Neural cell (in vitro differentiated cells): ENCODE results near the gene FBXO34. TPM values are rescaled to one million over a fixed set of nuclear protein-coding genes. Genes with fewer than 3 reads are reported as not detected.

Experiments
- H2AFZ ChIP-seq: fragments of 200-600, 300-800 bp; sonication (generic), shearing (Covaris generic); 2 replicates; pipeline ENCODE4 v1.6.0; 2014; ENCODE audit warnings: low read depth, mild to moderate bottlenecking, antibody characterized with exemption, low read length, moderate library complexity
- H3F3A ChIP-seq: fragments of 200-600 bp; shearing (Covaris generic); 2 replicates; pipeline ENCODE4 v1.6.1; 2016; ENCODE audit warnings: mild to moderate bottlenecking, moderate library complexity, mixed read lengths, antibody characterized with exemption, low read length; ENCODE audit not compliant: insufficient read depth, poor library complexity, severe bottlenecking
- H3K27ac ChIP-seq: fragments of 200-600, 300-800 bp; sonication (generic), shearing (Covaris generic); 2 replicates; pipeline ENCODE4 v1.5.1; 2014; ENCODE audit warnings: mild to moderate bottlenecking, low read length, moderate library complexity
- H3K27me3 ChIP-seq: fragments of 300-800, 200-600 bp; sonication (generic), shearing (Covaris generic); 2 replicates; pipeline ENCODE4 v1.6.0; 2014; ENCODE audit warnings: mild to moderate bottlenecking, low read depth, low read length, moderate library complexity; ENCODE audit not compliant: insufficient read depth
- H3K36me3 ChIP-seq: fragments of 300-800, 200-600 bp; sonication (generic), shearing (Covaris generic); 2 replicates; pipeline ENCODE4 v1.5.1; 2014; ENCODE audit warnings: mild to moderate bottlenecking, antibody characterized with exemption, low read length, moderate library complexity; ENCODE audit not compliant: insufficient read depth
- H3K4me2 ChIP-seq: fragments of 300-800, 200-600 bp; sonication (generic), shearing (Covaris generic); 2 replicates; pipeline ENCODE4 v1.6.0; 2014; ENCODE audit warnings: mild to moderate bottlenecking, low read length
- H3K4me3 ChIP-seq: fragments of 300-800, 200-600 bp; sonication (generic), shearing (Covaris generic); 2 replicates; pipeline ENCODE4 v1.5.1; 2014; ENCODE audit warnings: mild to moderate bottlenecking, low read length, moderate library complexity
- H3K79me2 ChIP-seq: fragments of 200-600 bp; shearing (Covaris generic); replicated peaks from 2 replicates; pipeline ENCODE4 v1.6.0; 2014; ENCODE audit warnings: mild to moderate bottlenecking, low read length, moderate library complexity; ENCODE audit not compliant: insufficient read depth
- H3K9ac ChIP-seq: fragments of 300-800, 200-600 bp; sonication (generic), shearing (Covaris generic); 2 replicates; pipeline ENCODE4 v1.6.1; 2016; ENCODE audit warnings: mild to moderate bottlenecking, low read length, mixed read lengths
- H3K9me2 ChIP-seq: fragments of 200-600 bp; shearing (Covaris generic); 2 replicates; pipeline ENCODE4 v1.6.1; 2016; ENCODE audit warnings: mild to moderate bottlenecking, low read length, mixed read lengths; ENCODE audit not compliant: insufficient read depth
- H3K9me3 ChIP-seq: fragments of 200-600, 300-800 bp; sonication (generic), shearing (Covaris generic); 2 replicates; pipeline ENCODE4 v1.6.1; 2016; ENCODE audit warnings: mild to moderate bottlenecking, mixed run types, low read length, moderate library complexity, mixed read lengths
- H4K20me1 ChIP-seq: fragments of 200-600 bp; shearing (Covaris generic); 2 replicates; pipeline ENCODE4 v1.6.1; 2016; ENCODE audit warnings: mild to moderate bottlenecking, mixed run types; ENCODE audit not compliant: insufficient read depth
- EP300 ChIP-seq: fragments of 450-650 bp; conservative IDR thresholded peaks from 2 replicates; pipeline ENCODE4 v1.6.1; 2014; ENCODE audit warnings: antibody characterized with exemption, mild to moderate bottlenecking, moderate library complexity; ENCODE audit not compliant: poor library complexity, severe bottlenecking
- EZH2 ChIP-seq: fragments of 200-600, 300-800 bp; shearing (Covaris generic), sonication (generic); IDR thresholded peaks from 2 replicates; pipeline ENCODE4 v1.6.1; 2014; ENCODE audit warnings: antibody characterized with exemption, low read length, borderline replicate concordance, mild to moderate bottlenecking; ENCODE audit not compliant: insufficient read depth, poor library complexity, severe bottlenecking
- MXI1 ChIP-seq: fragments of 450-650 bp; conservative IDR thresholded peaks from 2 replicates; pipeline ENCODE4 v1.6.1; 2014; ENCODE audit warnings: antibody characterized with exemption, mild to moderate bottlenecking; ENCODE audit not compliant: poor library complexity, severe bottlenecking
- POLR2AphosphoS5 ChIP-seq: IDR thresholded peaks from 2 replicates; pipeline ENCODE4 v1.6.1; 2012
- RAD21 ChIP-seq: fragments of 450-650 bp; conservative IDR thresholded peaks from 2 replicates; pipeline ENCODE4 v1.6.1; 2014; ENCODE audit warnings: antibody characterized with exemption, mild to moderate bottlenecking, moderate library complexity
- SMC3 ChIP-seq: fragments of 450-650 bp; conservative IDR thresholded peaks from 2 replicates; pipeline ENCODE4 v1.6.1; 2014; ENCODE audit warnings: antibody characterized with exemption, mild to moderate bottlenecking, moderate library complexity; ENCODE audit not compliant: poor library complexity
- TAF1 ChIP-seq: IDR thresholded peaks from 2 replicates; pipeline ENCODE4 v1.6.1; 2012; ENCODE audit warnings: low read depth
- polyA plus RNA-seq: library from polyadenylated mRNA; depleted of rRNA; stranded (reverse); fragments of >200 nt; gene quantifications from 2 replicates; pipeline ENCODE4 v1.2.3, GENCODE V29; 2014
- TF ChIP-seq, protein P1 (sequence below): IDR thresholded peaks from 2 replicates; pipeline ENCODE4 v1.6.1; 2012; ENCODE audit warnings: borderline replicate concordance
- TF ChIP-seq, protein P2 (sequence below): fragments of 450-650 bp; IDR thresholded peaks from 2 replicates; pipeline ENCODE4 v1.5.1; 2014; ENCODE audit warnings: antibody characterized with exemption, mild to moderate bottlenecking, moderate library complexity; ENCODE audit not compliant: poor library complexity, severe bottlenecking

FBXO34 gene
- polyA plus RNA-seq, 1 donor from 2014 or later = 34.2 TPM

DNA sequence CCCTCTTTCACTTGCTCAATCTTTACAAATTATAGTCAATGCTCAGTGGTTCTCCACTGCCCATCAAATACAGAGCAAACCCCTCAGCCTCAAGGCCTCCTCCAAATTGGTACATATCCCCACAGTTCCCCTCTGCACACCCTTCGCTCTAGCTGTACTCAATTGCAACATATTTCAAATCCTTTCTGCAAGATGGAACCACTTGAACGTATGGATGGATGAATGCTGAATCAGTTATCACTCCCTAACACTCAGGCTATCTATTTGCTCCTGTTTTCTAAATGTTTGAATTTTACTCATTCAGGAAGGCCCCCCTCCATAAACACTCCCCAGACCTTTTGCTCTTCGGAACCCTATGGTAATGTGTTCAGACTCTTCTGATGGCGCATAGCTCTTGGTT, 115.9 kb downstream of the FBXO34 start:
- Histone ChIP-seq H3K4me3 (no peak overlapping the region), H3K79me2 (no peaks in the 10 kb centered on the region), H3K9ac (no peak overlapping the region), H4K20me1 (no peaks in the 10 kb centered on the region), H3K9me2 (no peaks in the 10 kb centered on the region), H3K27me3 (no peaks in the 10 kb centered on the region), H3K9me3 (no peaks in the 10 kb centered on the region), H3K36me3 (no peaks in the 10 kb centered on the region), H3K27ac (no peak overlapping the region), H3F3A (no peaks in the 10 kb centered on the region), H3K4me2 (no peak overlapping the region), H2AFZ (no peak overlapping the region)
- no peak for TF ChIP-seq POLR2AphosphoS5
- no peak for TF ChIP-seq EZH2
- no peak for TF ChIP-seq SMC3
- TF ChIP-seq, protein P1, sequence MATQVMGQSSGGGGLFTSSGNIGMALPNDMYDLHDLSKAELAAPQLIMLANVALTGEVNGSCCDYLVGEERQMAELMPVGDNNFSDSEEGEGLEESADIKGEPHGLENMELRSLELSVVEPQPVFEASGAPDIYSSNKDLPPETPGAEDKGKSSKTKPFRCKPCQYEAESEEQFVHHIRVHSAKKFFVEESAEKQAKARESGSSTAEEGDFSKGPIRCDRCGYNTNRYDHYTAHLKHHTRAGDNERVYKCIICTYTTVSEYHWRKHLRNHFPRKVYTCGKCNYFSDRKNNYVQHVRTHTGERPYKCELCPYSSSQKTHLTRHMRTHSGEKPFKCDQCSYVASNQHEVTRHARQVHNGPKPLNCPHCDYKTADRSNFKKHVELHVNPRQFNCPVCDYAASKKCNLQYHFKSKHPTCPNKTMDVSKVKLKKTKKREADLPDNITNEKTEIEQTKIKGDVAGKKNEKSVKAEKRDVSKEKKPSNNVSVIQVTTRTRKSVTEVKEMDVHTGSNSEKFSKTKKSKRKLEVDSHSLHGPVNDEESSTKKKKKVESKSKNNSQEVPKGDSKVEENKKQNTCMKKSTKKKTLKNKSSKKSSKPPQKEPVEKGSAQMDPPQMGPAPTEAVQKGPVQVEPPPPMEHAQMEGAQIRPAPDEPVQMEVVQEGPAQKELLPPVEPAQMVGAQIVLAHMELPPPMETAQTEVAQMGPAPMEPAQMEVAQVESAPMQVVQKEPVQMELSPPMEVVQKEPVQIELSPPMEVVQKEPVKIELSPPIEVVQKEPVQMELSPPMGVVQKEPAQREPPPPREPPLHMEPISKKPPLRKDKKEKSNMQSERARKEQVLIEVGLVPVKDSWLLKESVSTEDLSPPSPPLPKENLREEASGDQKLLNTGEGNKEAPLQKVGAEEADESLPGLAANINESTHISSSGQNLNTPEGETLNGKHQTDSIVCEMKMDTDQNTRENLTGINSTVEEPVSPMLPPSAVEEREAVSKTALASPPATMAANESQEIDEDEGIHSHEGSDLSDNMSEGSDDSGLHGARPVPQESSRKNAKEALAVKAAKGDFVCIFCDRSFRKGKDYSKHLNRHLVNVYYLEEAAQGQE = no peak
- TF ChIP-seq MXI1 = no peak
- TF ChIP-seq TAF1 = no peak
- TF ChIP-seq, protein P2, sequence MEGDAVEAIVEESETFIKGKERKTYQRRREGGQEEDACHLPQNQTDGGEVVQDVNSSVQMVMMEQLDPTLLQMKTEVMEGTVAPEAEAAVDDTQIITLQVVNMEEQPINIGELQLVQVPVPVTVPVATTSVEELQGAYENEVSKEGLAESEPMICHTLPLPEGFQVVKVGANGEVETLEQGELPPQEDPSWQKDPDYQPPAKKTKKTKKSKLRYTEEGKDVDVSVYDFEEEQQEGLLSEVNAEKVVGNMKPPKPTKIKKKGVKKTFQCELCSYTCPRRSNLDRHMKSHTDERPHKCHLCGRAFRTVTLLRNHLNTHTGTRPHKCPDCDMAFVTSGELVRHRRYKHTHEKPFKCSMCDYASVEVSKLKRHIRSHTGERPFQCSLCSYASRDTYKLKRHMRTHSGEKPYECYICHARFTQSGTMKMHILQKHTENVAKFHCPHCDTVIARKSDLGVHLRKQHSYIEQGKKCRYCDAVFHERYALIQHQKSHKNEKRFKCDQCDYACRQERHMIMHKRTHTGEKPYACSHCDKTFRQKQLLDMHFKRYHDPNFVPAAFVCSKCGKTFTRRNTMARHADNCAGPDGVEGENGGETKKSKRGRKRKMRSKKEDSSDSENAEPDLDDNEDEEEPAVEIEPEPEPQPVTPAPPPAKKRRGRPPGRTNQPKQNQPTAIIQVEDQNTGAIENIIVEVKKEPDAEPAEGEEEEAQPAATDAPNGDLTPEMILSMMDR = no peak
- TF ChIP-seq EP300 = no peak
- no peak for TF ChIP-seq RAD21

DNA sequence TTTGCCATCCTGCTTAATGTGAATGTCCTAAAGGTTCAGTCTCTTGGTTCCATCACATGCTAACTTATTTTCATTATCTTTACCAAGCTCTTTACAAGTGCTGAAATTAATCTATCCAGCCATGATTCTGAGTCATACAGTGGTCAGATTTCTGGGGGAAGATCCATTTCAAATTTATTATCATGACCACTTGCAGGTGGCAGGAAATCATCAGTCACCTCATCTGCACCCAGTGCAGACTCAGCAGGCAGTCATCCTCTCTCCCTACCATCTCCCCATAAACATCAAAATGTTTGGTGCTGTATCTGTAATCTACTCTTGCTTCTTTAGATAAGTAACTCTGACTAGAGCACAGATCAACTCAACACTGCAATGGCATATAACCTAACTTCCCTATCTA, 116.9 kb downstream of the FBXO34 start:
- H3K9ac ChIP-seq = no peak overlapping the region
- H3K27me3 ChIP-seq = no peaks in the 10 kb centered on the region
- H2AFZ ChIP-seq = no peak overlapping the region
- no peak overlapping the region for H3K4me3 ChIP-seq
- TF ChIP-seq MXI1 (no peak), EP300 (no peak), POLR2AphosphoS5 (no peak), SMC3 (no peak), TAF1 (no peak), EZH2 (no peak), RAD21 (no peak)
- TF ChIP-seq, protein P1 = no peak
- TF ChIP-seq, protein P2 = no peak
- H3K27ac ChIP-seq = no peak overlapping the region
- no peaks in the 10 kb centered on the region for H3F3A ChIP-seq
- H4K20me1 ChIP-seq = no peaks in the 10 kb centered on the region
- no peaks in the 10 kb centered on the region for H3K79me2 ChIP-seq
- H3K4me2 ChIP-seq = no peak overlapping the region
- no peaks in the 10 kb centered on the region for H3K36me3 ChIP-seq
- H3K9me2 ChIP-seq = no peaks in the 10 kb centered on the region
- no peaks in the 10 kb centered on the region for H3K9me3 ChIP-seq
